AG09319 (cell line): Measurements from ENCODE around the gene CEACAM6.
A peak's percentile ranks its signal among the peaks of the same experiment; 100 is the strongest.
"Not testable (repeated sequence)": the region's sequence is repeated elsewhere in the genome, so short reads cannot be mapped to it uniquely, and the experiment has no call there.

Experiments
- DNase-seq: peaks from one replicate; pipeline ENCODE4 v3.0.0-alpha.2; 2010; ENCODE audit warnings: low read depth; ENCODE audit errors: extremely low read depth
- TF ChIP-seq, protein P1 (sequence below): IDR thresholded peaks from 2 replicates; pipeline ENCODE4 v1.5.1; 2011; ENCODE audit warnings: low read depth, mild to moderate bottlenecking, inconsistent platforms, low read length, moderate library complexity

CEACAM6 gene

GRCh38 chr19:41748012-41748411, 7.3 kb upstream of the CEACAM6 start:
- TF ChIP-seq, protein P1, sequence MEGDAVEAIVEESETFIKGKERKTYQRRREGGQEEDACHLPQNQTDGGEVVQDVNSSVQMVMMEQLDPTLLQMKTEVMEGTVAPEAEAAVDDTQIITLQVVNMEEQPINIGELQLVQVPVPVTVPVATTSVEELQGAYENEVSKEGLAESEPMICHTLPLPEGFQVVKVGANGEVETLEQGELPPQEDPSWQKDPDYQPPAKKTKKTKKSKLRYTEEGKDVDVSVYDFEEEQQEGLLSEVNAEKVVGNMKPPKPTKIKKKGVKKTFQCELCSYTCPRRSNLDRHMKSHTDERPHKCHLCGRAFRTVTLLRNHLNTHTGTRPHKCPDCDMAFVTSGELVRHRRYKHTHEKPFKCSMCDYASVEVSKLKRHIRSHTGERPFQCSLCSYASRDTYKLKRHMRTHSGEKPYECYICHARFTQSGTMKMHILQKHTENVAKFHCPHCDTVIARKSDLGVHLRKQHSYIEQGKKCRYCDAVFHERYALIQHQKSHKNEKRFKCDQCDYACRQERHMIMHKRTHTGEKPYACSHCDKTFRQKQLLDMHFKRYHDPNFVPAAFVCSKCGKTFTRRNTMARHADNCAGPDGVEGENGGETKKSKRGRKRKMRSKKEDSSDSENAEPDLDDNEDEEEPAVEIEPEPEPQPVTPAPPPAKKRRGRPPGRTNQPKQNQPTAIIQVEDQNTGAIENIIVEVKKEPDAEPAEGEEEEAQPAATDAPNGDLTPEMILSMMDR = no peak
- DNase-seq = no peak

DNA sequence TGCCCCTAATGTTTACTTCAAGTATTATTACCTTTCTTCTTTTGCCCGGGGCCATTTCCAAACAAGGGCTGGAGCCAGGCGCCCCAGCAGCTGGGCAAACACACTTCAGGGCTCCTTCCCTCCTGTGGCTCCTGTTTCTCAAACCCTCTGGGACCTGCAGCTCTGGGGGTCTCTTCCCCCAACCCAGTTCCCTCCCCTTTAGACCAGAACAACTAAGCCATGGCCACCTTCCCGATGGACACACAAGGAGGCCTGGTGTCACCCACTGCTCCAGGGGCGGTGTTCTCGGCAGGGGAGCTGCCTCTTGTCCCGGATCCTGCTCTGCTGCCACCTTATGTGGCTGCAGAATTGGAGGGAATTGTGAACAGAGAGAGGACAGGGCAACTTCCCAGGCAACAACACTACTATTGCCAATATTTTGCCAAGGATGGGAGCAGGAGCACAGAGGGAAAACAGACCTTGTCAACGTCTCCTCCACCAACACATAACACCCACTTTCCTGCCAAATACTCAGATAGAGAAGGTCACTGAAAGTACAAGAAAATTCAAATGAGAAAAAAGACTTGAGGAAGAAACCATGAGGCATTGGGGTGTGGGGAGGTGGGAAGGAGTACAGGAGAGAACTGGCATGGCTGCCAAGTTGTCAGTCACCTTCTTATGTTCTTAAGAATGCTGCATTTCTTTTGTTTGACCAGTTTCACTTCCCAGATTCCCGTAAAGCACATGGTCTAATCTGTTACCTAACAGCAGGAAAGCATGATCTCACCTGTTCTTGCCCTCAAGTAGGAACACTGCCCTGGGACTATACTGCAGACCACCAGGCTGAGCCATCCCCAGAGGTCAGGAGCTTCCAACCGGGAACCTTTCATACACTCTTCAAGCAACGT, 4.8 kb upstream of the CEACAM6 start:
- DNase-seq = not testable (repeated sequence)

GRCh38 chr19:41753159-41753558, 2.2 kb upstream of the CEACAM6 start:
- DNase-seq = no peak
- TF ChIP-seq, protein P1 = peak; percentile 54

GRCh38 chr19:41753936-41754529, 1.3 kb upstream of the CEACAM6 start:
- DNase-seq = no peak
- TF ChIP-seq, protein P1 = peak; percentile 61

DNA sequence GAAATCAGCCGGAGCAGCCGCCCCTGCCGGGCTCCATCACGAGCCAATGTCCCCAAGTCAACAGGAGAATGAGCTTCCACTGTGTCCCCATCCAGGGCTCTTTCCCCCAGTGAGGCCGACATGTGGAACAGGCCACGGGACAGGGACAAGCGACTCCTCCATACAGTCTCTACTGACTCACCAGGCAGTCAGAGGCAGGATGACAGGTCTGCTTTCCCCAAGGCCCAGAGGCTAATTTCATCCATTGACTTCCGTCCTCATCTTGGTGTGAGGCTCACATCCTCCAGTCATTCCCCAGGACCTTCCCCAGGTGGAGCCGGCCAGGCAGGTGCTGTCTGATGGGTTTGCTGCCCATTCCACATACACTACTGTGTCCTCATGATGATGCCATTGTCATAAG, 3.5 kb downstream of the CEACAM6 start:
- TF ChIP-seq, protein P1 = no peak
- DNase-seq = no peak

DNA sequence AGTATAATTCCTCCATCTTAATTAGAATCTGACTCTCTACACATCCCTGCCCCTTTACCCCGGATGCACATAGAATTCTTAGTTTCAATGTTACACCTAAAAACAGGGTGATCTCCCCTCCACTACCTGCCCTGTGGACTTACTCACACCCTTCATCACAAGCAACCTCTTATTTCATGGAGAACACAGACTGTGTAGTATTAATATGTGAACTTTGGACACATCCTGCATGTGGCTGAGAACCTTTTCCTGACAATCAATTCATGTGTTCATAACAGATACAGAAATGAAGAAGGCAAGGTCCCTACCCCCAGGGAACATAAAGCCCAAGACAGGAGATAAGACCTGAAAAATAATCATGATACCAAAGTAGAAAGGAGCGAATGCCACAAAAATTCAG, 11.8 kb downstream of the CEACAM6 start:
- TF ChIP-seq, protein P1 = no peak
- DNase-seq = no peak

GRCh38 chr19:41768105-41768504, 12.8 kb downstream of the CEACAM6 start:
- DNase-seq = not testable (repeated sequence)

GRCh38 chr19:41769608-41770007, 14.3 kb downstream of the CEACAM6 start:
- no peak for DNase-seq
- TF ChIP-seq, protein P1 = no peak
